Upper lobe of right lung (tissue), 1 donor: ENCODE measurements around the gene SP6. TPM values are rescaled to one million over a fixed set of nuclear protein-coding genes. Genes with fewer than 3 reads are reported as not detected.
A peak's percentile ranks its signal among the peaks of the same experiment; 100 is the strongest.

ENCODE experiments used
- ATAC-seq: fragments of 200-7000 bp; cut with Tn5 transposase; one replicate; pipeline ENCODE4 v1.9.1; 2020; ENCODE audit warnings: mild to moderate bottlenecking, moderate library complexity
- DNase-seq: peaks from one replicate; pipeline ENCODE4 v3.0.0-alpha.2; 2020
- H3K27ac ChIP-seq: fragments of 200-600 bp; one replicate; pipeline ENCODE4 v1.8.0; 2022
- H3K27me3 ChIP-seq: fragments of 200-600 bp; one replicate; pipeline ENCODE4 v1.8.0; 2022; ENCODE audit warnings: mild to moderate bottlenecking
- H3K36me3 ChIP-seq: fragments of 200-600 bp; one replicate; pipeline ENCODE4 v1.8.0; 2022
- H3K4me1 ChIP-seq: fragments of 200-600 bp; one replicate; pipeline ENCODE4 v1.8.0; 2022
- H3K4me3 ChIP-seq: fragments of 200-600 bp; one replicate; pipeline ENCODE4 v1.8.0; 2022; ENCODE audit warnings: mild to moderate bottlenecking
- H3K9me3 ChIP-seq: fragments of 200-600 bp; one replicate; pipeline ENCODE4 v1.8.0; 2022
- CTCF ChIP-seq: fragments of 200-600 bp; IDR thresholded peaks from one replicate; pipeline ENCODE4 v1.8.0; 2022; ENCODE audit warnings: antibody characterized with exemption
- intact Hi-C: fragments of 100-400 bp; cut with DNase I; formaldehyde crosslinking; loops from one replicate; pipeline ENCODE4 v1.11.0; 2022
- total RNA-seq: library from RNA; stranded (reverse); fragmentation: NEBNext Ultra II Directional; extraction: Animal tissue kit (Norgen Biotek cat#: 25700); gene quantifications from one replicate; pipeline ENCODE4 v1.2.1, GENCODE V29; 2021
- donor health status: DM: no; HTN: yes; CAD: no; lungs with severe emphysema.

Gene SP6
- total RNA-seq, 1 donor from 2014 or later = 8.5 TPM

GRCh38 chr17:47889734-47890529 is 39.0 kb upstream of the SP6 start:
- no peaks in the 10 kb centered on the region for H3K9me3 ChIP-seq
- DNase-seq (peak; percentile 94), ATAC-seq (peak; percentile 97)
- H3K4me3 ChIP-seq = no peak overlapping the region
- intact Hi-C loops = loop anchor here (5.0 kb wide), 1 partner anchor 48 kb away; the partner anchor contains the start of gene SCRN2
- peak; percentile 97 for TF ChIP-seq CTCF
- peaks cover 7% of the 10 kb centered on the region for H3K4me1 ChIP-seq
- no peak overlapping the region for H3K27ac ChIP-seq
- H3K36me3 ChIP-seq = no peaks in the 10 kb centered on the region
- no peaks in the 10 kb centered on the region for H3K27me3 ChIP-seq

- intact Hi-C loops = no loop called here
- no peak for TF ChIP-seq CTCF
- Histone ChIP-seq H3K4me1 (peaks cover 8% of the 10 kb centered on the region), H3K9me3 (no peaks in the 10 kb centered on the region), H3K27ac (no peak overlapping the region), H3K4me3 (no peak overlapping the region), H3K36me3 (no peaks in the 10 kb centered on the region), H3K27me3 (no peaks in the 10 kb centered on the region)
- no peak for DNase-seq
- ATAC-seq = no peak
Measured at GRCh38 chr17:47888293-47888692, 37.3 kb upstream of the SP6 start.

- Histone ChIP-seq H3K9me3 (no peaks in the 10 kb centered on the region), H3K4me1 (peaks cover 21% of the 10 kb centered on the region), H3K27me3 (no peaks in the 10 kb centered on the region), H3K4me3 (no peak overlapping the region), H3K36me3 (no peaks in the 10 kb centered on the region), H3K27ac (no peak overlapping the region)
- ATAC-seq (no peak), DNase-seq (no peak)
- no peak for TF ChIP-seq CTCF
- intact Hi-C loops = no loop called here
Measured at GRCh38 chr17:47884905-47885730, 34.2 kb upstream of the SP6 start.

DNA sequence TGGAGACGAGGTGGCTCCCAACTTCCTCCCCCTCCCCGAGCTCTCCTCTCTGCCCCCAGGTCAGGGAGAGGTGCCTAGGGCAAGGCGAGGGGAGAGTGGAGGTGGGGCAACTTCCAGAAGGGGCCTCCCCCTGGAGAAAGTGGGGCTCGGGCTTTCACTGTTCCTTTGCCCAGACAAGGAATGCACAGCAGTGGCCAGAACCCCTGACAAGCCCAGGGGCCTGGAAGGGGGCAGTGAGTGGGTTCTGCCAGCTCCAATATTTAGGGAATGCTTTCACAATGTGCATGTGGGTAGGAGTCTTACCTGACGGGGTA is 33.4 kb upstream of the SP6 start:
- Histone ChIP-seq H3K4me1 (peaks cover 21% of the 10 kb centered on the region), H3K4me3 (no peak overlapping the region), H3K36me3 (no peaks in the 10 kb centered on the region), H3K27ac (no peak overlapping the region), H3K9me3 (no peaks in the 10 kb centered on the region), H3K27me3 (no peaks in the 10 kb centered on the region)
- no peak for DNase-seq
- no peak for ATAC-seq
- TF ChIP-seq CTCF = no peak
- intact Hi-C loops = no loop called here

GRCh38 chr17:47883589-47884426 is 32.8 kb upstream of the SP6 start:
- H3K9me3 ChIP-seq = no peaks in the 10 kb centered on the region
- intact Hi-C loops = no loop called here
- H3K4me1 ChIP-seq = peaks cover 21% of the 10 kb centered on the region
- H3K27me3 ChIP-seq = no peaks in the 10 kb centered on the region
- H3K36me3 ChIP-seq = no peaks in the 10 kb centered on the region
- no peak for DNase-seq
- no peak overlapping the region for H3K4me3 ChIP-seq
- H3K27ac ChIP-seq = peak overlapping the region; percentile 24
- TF ChIP-seq CTCF = no peak
- no peak for ATAC-seq
